GM21515 (cell line): Measurements from ENCODE around the gene ARHGAP15.
"Not testable (repeated sequence)": the region's sequence is repeated elsewhere in the genome, so short reads cannot be mapped to it uniquely, and the experiment has no call there.

Experiments
- ATAC-seq: cut with Tn5 transposase; IDR thresholded peaks from one replicate; pipeline ENCODE4 v1.9.1; 2021; ENCODE audit not compliant: unreplicated experiment

The ARHGAP15 gene

DNA sequence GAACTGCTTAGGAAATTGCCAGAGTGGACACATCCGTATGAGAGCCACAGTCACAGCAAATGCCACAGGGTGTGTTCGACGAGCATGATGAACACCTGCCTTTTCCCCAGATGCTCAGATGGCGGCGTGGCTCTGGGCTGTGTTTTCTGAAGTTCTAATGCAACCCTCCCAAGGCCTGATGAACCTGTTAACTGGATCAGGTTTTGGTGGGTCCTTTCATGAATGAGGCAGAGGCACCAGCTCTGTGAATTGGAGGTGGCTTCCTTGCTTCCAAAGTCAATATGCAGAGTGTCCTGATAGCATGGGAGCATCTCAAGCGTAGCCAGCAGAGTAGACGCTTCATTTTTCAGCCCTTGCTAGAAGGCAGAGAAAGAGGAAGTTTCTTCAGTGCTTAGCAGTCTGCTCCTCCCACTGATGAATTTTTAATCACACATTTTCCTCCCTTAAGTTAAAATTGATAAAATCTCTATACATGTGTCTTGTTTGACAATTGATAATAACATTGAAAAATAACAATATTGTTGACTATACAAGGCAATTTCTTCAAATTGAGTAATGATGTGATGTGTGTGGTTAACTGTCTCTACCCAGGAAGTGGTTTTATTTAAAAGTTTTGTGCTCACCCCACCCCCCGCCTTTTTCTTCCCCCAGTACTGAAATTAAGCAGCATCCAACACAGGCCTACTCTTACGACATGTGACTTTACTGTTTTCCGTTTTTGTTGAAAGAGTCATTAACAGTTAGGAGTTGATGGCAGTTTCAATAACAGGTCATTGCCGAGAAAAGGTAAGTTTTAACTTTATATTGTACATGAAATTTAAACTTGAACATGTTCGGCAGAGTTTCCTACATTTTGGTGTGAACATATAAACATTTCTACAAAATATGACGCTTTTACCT lies at the start of gene ARHGAP15:
TSS of gene ARHGAP15 (plus strand) at position 739 of the 900 bp plus-strand sequence.
- peak; percentile 92 for ATAC-seq

DNA sequence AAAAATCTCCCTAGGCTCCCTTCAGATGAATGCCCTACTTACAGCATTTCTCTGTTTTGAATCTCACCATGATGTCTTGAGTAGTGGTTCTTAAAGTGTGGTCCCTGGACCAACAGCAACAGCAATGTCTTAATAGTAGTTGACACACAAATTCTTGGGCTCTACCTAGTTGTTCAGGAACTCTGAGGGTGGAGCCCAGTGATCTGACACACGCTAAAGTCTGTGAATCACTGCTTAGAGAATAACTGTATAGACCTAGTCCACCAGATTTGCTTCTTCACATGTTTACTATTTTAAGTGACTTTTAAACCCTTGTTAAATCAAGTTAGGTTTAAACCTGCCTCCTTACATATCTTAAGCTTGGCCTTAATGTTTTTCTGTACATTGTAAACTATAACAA lies 47.6 kb upstream of the ARHGAP15 start:
- no peak for ATAC-seq

DNA sequence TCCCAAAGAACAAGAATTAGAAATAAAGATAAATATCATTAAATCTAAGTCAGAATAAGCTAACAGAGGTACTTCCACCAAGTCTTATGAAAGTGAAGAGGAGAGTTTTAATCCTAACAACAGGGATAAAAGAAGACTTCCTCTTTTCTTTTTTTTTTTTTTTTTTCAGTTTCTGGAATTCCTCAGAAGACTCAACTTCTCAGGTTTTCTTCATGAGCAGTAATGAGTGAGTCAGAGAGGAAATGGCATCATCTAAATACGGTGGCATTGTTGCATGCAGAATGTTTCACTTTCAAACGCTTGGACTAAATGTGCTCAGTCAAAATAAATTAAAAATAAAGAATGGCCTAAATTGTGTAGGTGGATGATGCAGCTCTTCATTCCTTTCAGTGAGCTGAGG lies 45.6 kb upstream of the ARHGAP15 start:
- ATAC-seq = no peak

GRCh38 chr2:143084462-143084861 lies 44.8 kb upstream of the ARHGAP15 start:
- ATAC-seq = no peak

GRCh38 chr2:143085125-143085784 lies 44.0 kb upstream of the ARHGAP15 start:
- no peak for ATAC-seq

- no peak for ATAC-seq
Observed at GRCh38 chr2:143087033-143087432, 42.2 kb upstream of the ARHGAP15 start.

- ATAC-seq = no peak
Observed at GRCh38 chr2:143088388-143088787, 40.8 kb upstream of the ARHGAP15 start.

DNA sequence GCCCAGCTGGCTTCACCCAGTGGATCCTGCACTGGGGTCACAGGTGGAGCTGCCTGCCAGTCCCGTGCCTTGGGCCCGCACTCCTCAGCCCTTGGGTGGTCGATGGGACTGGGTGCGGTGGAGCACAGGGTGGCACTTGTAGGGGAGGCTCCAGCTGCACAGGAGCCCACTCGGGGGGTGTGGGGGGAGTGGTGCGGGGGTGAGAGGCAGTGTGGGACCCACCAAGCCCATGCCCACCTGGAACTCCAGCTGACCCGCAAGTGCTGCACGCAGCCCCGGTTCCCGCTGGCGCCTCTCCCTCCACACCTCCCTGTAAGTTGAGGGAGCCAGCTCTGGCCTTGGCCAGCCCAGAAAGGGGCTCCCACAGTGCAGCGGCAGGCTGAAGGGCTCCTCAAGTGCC lies 39.7 kb upstream of the ARHGAP15 start:
- not testable (repeated sequence) for ATAC-seq

DNA sequence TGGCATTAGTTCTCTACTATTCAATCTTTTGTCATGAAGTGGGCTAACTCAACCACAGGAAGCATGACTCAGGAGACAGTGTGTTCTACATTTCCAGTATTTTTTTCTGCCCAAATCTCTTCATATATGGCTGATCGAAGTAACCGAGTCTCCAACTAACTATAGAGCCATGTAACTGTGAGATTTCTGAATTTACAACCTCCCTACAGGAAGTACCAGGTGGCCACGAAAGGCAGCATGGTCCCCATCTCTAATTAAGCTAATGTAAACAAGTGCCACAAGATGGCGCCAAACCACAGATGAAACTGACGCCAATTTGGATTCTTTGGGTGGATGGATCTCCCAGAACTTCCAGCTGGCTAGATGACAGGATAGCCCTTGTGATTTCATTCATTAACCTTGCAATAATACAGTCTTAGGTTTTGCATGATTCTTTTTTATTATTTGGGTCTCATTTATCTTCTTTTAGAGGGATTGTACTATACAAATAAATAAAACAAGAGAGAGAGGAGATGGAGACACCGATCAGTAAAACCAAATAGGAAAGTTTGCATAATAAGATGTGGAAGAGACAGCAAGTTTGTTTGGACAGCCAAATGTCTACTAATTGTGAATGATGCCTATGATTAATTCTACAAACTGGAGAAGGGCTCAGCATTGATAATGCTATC lies 18.3 kb upstream of the ARHGAP15 start:
- peak; percentile 92 for ATAC-seq

GRCh38 chr2:143117225-143117624 lies 12.0 kb upstream of the ARHGAP15 start:
- ATAC-seq = no peak

- peak; percentile 68 for ATAC-seq
Observed at GRCh38 chr2:143121079-143121478, 8.1 kb upstream of the ARHGAP15 start.

GRCh38 chr2:143121957-143122356 lies 7.3 kb upstream of the ARHGAP15 start:
- ATAC-seq = no peak

- ATAC-seq = no peak
Observed at GRCh38 chr2:143123911-143124310, 5.3 kb upstream of the ARHGAP15 start.

DNA sequence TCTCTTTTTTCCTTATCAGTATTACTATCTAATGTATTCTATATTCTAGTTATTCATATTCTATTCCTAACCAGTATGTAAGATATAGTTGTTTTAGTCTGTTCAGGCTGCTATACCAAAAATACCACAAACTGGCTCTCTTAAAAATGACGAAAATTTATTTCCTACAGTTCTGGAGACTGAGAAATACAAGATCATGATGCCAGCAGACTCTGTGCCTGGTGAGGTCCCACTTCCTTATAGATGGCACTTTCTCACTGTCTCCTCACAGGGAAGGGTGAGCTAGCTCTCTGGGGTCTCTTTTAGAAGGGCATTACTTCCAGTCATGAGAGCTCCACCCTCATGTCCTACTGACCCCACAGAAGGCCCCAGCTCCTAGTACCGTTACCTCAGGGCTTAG lies 4.8 kb upstream of the ARHGAP15 start:
- ATAC-seq = no peak

DNA sequence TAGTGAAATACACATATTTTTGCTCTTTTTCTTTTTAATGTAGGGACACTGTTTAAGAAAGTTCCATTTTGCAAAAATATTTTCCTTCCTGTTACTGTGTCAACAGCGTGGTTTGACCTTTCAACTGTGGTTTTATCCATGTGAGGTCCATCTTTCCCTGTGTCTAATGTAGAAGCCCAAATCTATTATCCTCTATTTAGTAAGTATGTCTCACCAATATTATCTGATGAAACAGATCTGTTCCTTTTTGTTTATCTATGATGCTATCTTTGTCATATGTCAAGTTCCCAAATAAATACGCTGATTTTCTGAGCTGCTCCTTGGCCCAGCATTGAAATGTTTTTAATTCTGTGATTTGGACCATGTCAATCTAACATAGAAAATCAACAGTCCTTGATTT lies 3.5 kb upstream of the ARHGAP15 start:
- ATAC-seq = no peak

DNA sequence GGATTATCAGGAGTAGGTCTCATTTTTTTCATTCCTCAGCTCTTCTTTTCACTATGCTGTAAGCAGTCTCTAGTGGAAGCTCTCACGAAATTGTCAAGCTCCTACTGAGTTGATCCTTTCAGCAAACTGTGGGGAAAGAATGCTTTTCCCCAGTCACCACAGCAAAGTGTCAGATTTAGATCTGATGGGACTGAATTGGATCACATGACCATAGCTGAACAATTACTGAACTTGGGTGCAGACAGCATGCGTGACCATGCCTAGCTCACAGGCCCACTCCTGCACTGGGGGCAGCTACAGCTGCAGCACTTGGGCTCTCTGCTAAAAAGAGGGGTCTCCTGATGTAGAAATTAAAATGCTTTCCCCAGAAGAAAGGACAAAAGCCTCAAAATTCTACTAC lies 3.1 kb downstream of the ARHGAP15 start:
- no peak for ATAC-seq

GRCh38 chr2:143133783-143134182 lies 4.6 kb downstream of the ARHGAP15 start:
- no peak for ATAC-seq

GRCh38 chr2:143138292-143138691 lies 9.1 kb downstream of the ARHGAP15 start:
- ATAC-seq = no peak

GRCh38 chr2:143139835-143140393 lies 10.7 kb downstream of the ARHGAP15 start:
- ATAC-seq = no peak

DNA sequence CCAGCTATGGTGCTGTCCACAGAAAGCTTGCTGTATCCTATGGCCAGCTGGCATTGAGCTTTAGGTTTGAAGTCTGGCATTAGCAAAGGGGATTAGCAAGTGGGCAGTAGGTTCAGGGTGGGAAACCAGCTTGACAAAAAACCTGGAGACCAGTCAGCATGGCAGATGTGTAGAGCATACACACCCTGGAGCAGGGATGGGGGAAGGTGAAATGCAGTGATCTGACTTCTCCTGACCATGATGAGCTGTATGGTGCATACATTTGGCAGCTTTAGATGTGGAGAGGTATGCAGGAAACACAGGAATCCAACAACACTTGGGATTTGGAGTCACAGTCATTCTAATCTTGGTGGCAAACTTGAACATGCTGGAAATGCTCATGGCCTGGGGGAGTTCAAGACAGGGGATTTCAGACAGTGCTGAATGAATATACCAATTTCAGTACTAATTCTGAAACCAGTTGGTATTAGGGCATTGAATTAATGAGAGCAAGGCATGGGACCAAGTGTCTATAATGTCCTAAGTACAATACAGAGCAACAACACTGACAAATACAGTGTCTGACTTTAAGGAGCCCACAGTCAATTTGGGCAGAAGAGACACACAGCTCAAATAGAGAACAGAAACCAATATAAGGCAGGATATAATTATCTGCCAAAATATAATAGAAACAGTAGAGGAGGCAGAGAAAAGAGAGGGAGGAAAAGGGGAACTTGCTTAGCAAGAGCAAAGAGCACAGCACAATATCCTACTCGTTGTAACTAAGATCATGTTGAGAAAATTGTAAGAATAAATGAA lies 11.8 kb downstream of the ARHGAP15 start:
- ATAC-seq = peak; percentile 85

DNA sequence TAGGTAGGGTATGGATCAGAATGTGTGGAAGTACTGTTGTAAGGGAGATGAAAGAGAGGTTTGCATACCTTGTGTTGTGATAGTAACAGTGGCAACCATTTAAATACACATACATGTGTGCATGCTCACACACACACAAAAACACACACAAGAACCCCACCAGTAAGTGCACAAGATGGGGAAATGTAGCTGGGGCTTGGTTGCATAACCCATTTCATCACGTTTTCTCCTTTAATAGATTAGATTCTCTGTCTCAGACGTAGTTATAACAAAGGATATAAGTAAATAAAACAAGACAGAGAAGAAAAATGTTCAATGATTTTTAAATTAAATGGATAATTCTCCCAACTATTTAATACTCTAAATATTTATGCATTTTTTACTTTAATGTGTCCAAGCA lies 13.4 kb downstream of the ARHGAP15 start:
- no peak for ATAC-seq
